Lung (tissue), 12 donors: ENCODE data around the gene PLPPR5. TPM values are rescaled to one million over a fixed set of nuclear protein-coding genes. Genes with fewer than 3 reads are reported as not detected.

Experiments
- ATAC-seq: fragments of 200-7000 bp; cut with Tn5 transposase; one replicate; pipeline ENCODE4 v1.9.1; 2020; ENCODE audit warnings: moderate number of reproducible peaks; ENCODE audit not compliant: insufficient read depth, low FRiP score
- DNase-seq, 3 donors: peaks; one replicate each; pipeline ENCODE4 v3.0.0-alpha.2; 2013 to 2017
- H3K27ac ChIP-seq, 2 donors: one replicate each; pipeline ENCODE4 v1.5.1; 2013; ENCODE audit warnings: mild to moderate bottlenecking in 2 of 2, moderate library complexity in 2 of 2, control low read depth in 1 of 2, inconsistent platforms in 1 of 2, low read depth in 1 of 2, low read length in 1 of 2
- H3K27me3 ChIP-seq, 3 donors: one replicate each; pipeline ENCODE4 v1.5.1; 2013; ENCODE audit warnings: low read length in 2 of 3; ENCODE audit not compliant: control insufficient read depth in 3 of 3, insufficient read depth in 3 of 3
- H3K36me3 ChIP-seq, 4 donors: one replicate each; pipeline ENCODE4 v1.5.1; 2013; ENCODE audit warnings: low read length in 4 of 4, mild to moderate bottlenecking in 1 of 4, moderate library complexity in 1 of 4; ENCODE audit not compliant: control insufficient read depth in 4 of 4, insufficient read depth in 4 of 4
- H3K4me1 ChIP-seq, 5 donors: one replicate each; pipeline ENCODE4 v1.5.1; 2013; ENCODE audit warnings: low read length in 5 of 5, mild to moderate bottlenecking in 2 of 5, moderate library complexity in 1 of 5; ENCODE audit not compliant: control insufficient read depth in 5 of 5, insufficient read depth in 5 of 5
- H3K4me3 ChIP-seq: one replicate; pipeline ENCODE4 v1.5.1; 2013; ENCODE audit warnings: mild to moderate bottlenecking, control low read depth, moderate library complexity
- H3K9ac ChIP-seq, 2 donors: one replicate each; pipeline ENCODE4 v1.5.1; 2013; ENCODE audit warnings: low read length in 2 of 2, control low read depth in 1 of 2; ENCODE audit not compliant: insufficient read depth in 1 of 2
- H3K9me3 ChIP-seq, 4 donors: one replicate each; pipeline ENCODE4 v1.5.1; 2013; ENCODE audit warnings: low read length in 3 of 4, mild to moderate bottlenecking in 1 of 4, moderate library complexity in 1 of 4; ENCODE audit not compliant: control insufficient read depth in 4 of 4, insufficient read depth in 3 of 4
- WGBS, 2 donors: extraction: QIAGEN DNeasy Blood & Tissue Kit; methylation state at CpG; one replicate each; pipeline ENCODE4 v1.1.7; 2013; 5-methylcytosine and 5-hydroxymethylcytosine counted together
- polyA plus RNA-seq, 2 donors: library from polyadenylated mRNA; stranded (reverse); fragments of 200-250 nt; gene quantifications; one replicate each; pipeline ENCODE4 v1.2.1, GENCODE V29; 2013
- total RNA-seq, 2 donors: library from RNA; depleted of rRNA in 1 of 2; stranded (reverse); fragments of >200 nt in 1 of 2; gene quantifications; one replicate each; pipeline ENCODE4 v1.2.1, GENCODE V29; 2014 to 2021
- TF ChIP-seq, protein P1 (sequence below): IDR thresholded peaks from 2 replicates; pipeline ENCODE4 v1.5.1; 2012; ENCODE audit warnings: mild to moderate bottlenecking; ENCODE audit errors: control extremely low read depth, extremely low read depth
- donor health status: control.
- donor health status: control.
- donor health status: Bipolar disorder and iron deficiency.
- donor health status: healthy.
- donor health status: DM: yes; HTN: yes; CAD: no.

Gene PLPPR5
- total and polyA plus RNA-seq, 4 donors = 0.05 to 1.4 (median 0.21) TPM; not detected in 1

- Histone ChIP-seq H3K27ac (no peak overlapping the region), H3K4me1 (peaks cover 0 to 12% (median 0%) of the 10 kb centered on the region in 5 donors), H3K9me3 (peaks cover 0 to 3% (median 0%) of the 10 kb centered on the region in 4 donors), H3K9ac (no peak overlapping the region), H3K36me3 (no peaks in the 10 kb centered on the region), H3K4me3 (no peak overlapping the region), H3K27me3 (peaks cover 6 to 60% (median 29%) of the 10 kb centered on the region in 3 donors)
- WGBS, 2 donors = 33 to 34% methylated on average over 8 of the region's 8 CpGs
- TF ChIP-seq, protein P1, sequence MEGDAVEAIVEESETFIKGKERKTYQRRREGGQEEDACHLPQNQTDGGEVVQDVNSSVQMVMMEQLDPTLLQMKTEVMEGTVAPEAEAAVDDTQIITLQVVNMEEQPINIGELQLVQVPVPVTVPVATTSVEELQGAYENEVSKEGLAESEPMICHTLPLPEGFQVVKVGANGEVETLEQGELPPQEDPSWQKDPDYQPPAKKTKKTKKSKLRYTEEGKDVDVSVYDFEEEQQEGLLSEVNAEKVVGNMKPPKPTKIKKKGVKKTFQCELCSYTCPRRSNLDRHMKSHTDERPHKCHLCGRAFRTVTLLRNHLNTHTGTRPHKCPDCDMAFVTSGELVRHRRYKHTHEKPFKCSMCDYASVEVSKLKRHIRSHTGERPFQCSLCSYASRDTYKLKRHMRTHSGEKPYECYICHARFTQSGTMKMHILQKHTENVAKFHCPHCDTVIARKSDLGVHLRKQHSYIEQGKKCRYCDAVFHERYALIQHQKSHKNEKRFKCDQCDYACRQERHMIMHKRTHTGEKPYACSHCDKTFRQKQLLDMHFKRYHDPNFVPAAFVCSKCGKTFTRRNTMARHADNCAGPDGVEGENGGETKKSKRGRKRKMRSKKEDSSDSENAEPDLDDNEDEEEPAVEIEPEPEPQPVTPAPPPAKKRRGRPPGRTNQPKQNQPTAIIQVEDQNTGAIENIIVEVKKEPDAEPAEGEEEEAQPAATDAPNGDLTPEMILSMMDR = no peak
- peak in 1 of 3 donors; percentile 17 for DNase-seq
- no peak for ATAC-seq
Measured at GRCh38 chr1:99005537-99005942, 879 bp upstream of the PLPPR5 start.

DNA sequence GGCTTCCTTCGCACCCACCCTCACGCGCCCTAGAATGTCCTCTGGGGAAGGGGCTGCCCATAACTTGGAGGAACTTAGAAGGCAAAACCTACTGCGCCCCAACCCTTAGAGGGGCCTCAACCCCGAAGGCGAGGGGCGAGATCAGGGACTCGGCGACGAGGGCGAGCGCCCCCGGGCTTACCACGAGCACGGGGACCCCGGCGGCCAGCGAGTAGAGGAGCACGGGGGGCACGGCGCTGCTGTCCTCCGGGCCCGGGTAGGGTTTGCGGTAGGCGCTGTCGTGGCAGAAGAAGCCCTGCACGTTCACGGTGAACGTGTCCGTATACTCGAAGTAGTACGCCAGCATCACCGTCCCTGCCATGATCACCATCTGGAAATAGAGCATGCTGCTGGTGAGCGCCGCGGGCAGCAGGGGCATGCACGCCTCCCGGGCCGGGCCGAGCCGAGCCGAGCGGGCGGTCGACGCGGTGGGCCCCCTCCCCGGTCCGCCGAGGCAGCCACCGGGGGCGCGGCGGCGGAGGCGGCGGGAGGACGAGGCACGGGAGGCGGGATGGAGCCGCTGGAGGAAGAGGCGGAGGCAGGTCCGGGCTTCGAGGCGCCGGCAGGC, 304 bp downstream of the PLPPR5 start:
- Histone ChIP-seq H3K4me1 (peaks cover 0 to 12% (median 0%) of the 10 kb centered on the region in 5 donors), H3K27me3 (peaks cover 6 to 60% (median 29%) of the 10 kb centered on the region in 3 donors), H3K4me3 (no peak overlapping the region), H3K36me3 (no peaks in the 10 kb centered on the region), H3K9me3 (peaks cover 0 to 3% (median 0%) of the 10 kb centered on the region in 4 donors), H3K9ac (peak overlapping the region in 1 of 2 donors; percentile 23), H3K27ac (no peak overlapping the region)
- ATAC-seq = peak; percentile 24
- peak; percentile 27 to 47 (median 37) for DNase-seq
- WGBS, 2 donors = 1% methylated on average over 46 to 66 of the region's 66 CpGs
- TF ChIP-seq, protein P1 = no peak

DNA sequence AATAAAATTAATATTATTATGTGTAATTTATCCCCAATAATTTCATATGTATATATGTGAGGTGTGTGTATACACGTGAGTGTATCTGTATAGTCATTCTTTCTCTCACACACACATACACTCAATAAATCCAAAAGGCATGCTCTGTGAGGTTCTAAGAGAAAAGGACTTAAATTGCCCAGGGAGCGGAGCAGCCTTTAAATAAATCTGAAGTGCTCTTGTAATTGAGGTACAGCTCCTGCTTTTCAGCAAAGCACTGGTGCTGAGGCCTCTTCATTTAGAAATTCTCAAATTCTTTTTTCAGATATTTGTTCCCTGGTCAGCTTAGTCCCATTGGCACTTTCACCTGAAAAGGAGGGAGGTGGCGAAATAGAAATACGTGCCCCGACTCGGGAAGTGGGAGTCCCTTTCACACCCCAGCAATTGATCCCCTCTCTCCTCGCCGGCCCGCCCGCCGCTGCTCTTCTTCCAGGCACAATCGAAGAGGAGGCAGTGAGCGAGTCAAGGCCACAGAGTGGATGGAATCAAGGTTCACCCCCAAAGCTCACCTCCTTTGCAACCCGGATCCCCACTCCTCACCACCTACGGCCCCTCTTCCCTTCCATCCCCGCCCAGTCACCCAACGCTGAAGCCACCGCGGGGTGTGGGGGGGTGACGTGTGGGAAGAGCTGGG, 944 bp downstream of the PLPPR5 start:
- Histone ChIP-seq H3K27ac (no peak overlapping the region), H3K9me3 (peaks cover 0 to 3% (median 0%) of the 10 kb centered on the region in 4 donors), H3K9ac (peak overlapping the region in 1 of 2 donors; percentile 23), H3K4me3 (no peak overlapping the region), H3K27me3 (peaks cover 6 to 57% (median 29%) of the 10 kb centered on the region in 3 donors), H3K36me3 (no peaks in the 10 kb centered on the region), H3K4me1 (peaks cover 0 to 12% (median 0%) of the 10 kb centered on the region in 5 donors)
- 18 to 20% methylated on average over 20 of the region's 20 CpGs for WGBS, 2 donors
- ATAC-seq (no peak), DNase-seq (no peak)
- TF ChIP-seq, protein P1 = no peak
